ENCODE measurements around the gene POFUT2. TPM values are rescaled to one million over a fixed set of nuclear protein-coding genes. Genes with fewer than 3 reads are reported as not detected.

POFUT2 gene
- polyA plus RNA-seq, 1 donor: 36.2 TPM

- no peaks in the 10 kb centered on the region for H3K27me3 ChIP-seq (ENCODE audit: control insufficient read depth, insufficient read depth, low read length)
- WGBS (ENCODE audit: insufficient coverage, low lambda C conversion rate): no CpG with 5 or more reads among the region's 41 CpGs
- no peak for DNase-seq
- H3K4me1 ChIP-seq (ENCODE audit: control insufficient read depth, insufficient read depth, low read length): peaks cover 3% of the 10 kb centered on the region
- H3K9me3 ChIP-seq (ENCODE audit: control insufficient read depth, low read depth, low read length): peaks cover 17% of the 10 kb centered on the region
- H3K27ac ChIP-seq (ENCODE audit: low read length): no peak overlapping the region
- H3K36me3 ChIP-seq (ENCODE audit: control insufficient read depth, insufficient read depth, low read length): peaks cover 63% of the 10 kb centered on the region
- no peak overlapping the region for H3K4me3 ChIP-seq (ENCODE audit: low read length)
Measured at GRCh38 chr21:45266518-45267389, 20.9 kb downstream of the POFUT2 start.

GRCh38 chr21:45265721-45266517 lies 21.8 kb downstream of the POFUT2 start:
- Histone ChIP-seq H3K9me3 (ENCODE audit: control insufficient read depth, low read depth, low read length) (peaks cover 10% of the 10 kb centered on the region), H3K27ac (ENCODE audit: low read length) (no peak overlapping the region), H3K36me3 (ENCODE audit: control insufficient read depth, insufficient read depth, low read length) (peaks cover 58% of the 10 kb centered on the region), H3K4me3 (ENCODE audit: low read length) (no peak overlapping the region), H3K27me3 (ENCODE audit: control insufficient read depth, insufficient read depth, low read length) (no peaks in the 10 kb centered on the region), H3K4me1 (ENCODE audit: control insufficient read depth, insufficient read depth, low read length) (peaks cover 3% of the 10 kb centered on the region)
- WGBS (ENCODE audit: insufficient coverage, low lambda C conversion rate): no CpG with 5 or more reads among the region's 36 CpGs
- no peak for DNase-seq

- Histone ChIP-seq H3K4me3 (ENCODE audit: low read length) (no peak overlapping the region), H3K36me3 (ENCODE audit: control insufficient read depth, insufficient read depth, low read length) (peaks cover 49% of the 10 kb centered on the region), H3K4me1 (ENCODE audit: control insufficient read depth, insufficient read depth, low read length) (peaks cover 3% of the 10 kb centered on the region), H3K27ac (ENCODE audit: low read length) (no peak overlapping the region), H3K9me3 (ENCODE audit: control insufficient read depth, low read depth, low read length) (peaks cover 5% of the 10 kb centered on the region), H3K27me3 (ENCODE audit: control insufficient read depth, insufficient read depth, low read length) (no peaks in the 10 kb centered on the region)
- no peak for DNase-seq
- no CpG with 5 or more reads among the region's 34 CpGs for WGBS (ENCODE audit: insufficient coverage, low lambda C conversion rate)
Measured at GRCh38 chr21:45264912-45265515, 22.7 kb downstream of the POFUT2 start.

- WGBS (ENCODE audit: insufficient coverage, low lambda C conversion rate): no CpG with 5 or more reads among the region's 23 CpGs
- Histone ChIP-seq H3K4me1 (ENCODE audit: control insufficient read depth, insufficient read depth, low read length) (peaks cover 3% of the 10 kb centered on the region), H3K27me3 (ENCODE audit: control insufficient read depth, insufficient read depth, low read length) (no peaks in the 10 kb centered on the region), H3K27ac (ENCODE audit: low read length) (no peak overlapping the region), H3K36me3 (ENCODE audit: control insufficient read depth, insufficient read depth, low read length) (peaks cover 45% of the 10 kb centered on the region), H3K4me3 (ENCODE audit: low read length) (no peak overlapping the region), H3K9me3 (ENCODE audit: control insufficient read depth, low read depth, low read length) (peaks cover 3% of the 10 kb centered on the region)
- no peak for DNase-seq
Measured at GRCh38 chr21:45264146-45264911, 23.4 kb downstream of the POFUT2 start.

- Histone ChIP-seq H3K4me1 (ENCODE audit: control insufficient read depth, insufficient read depth, low read length) (peaks cover 3% of the 10 kb centered on the region), H3K9me3 (ENCODE audit: control insufficient read depth, low read depth, low read length) (peaks cover 3% of the 10 kb centered on the region), H3K27ac (ENCODE audit: low read length) (no peak overlapping the region), H3K27me3 (ENCODE audit: control insufficient read depth, insufficient read depth, low read length) (peaks cover 8% of the 10 kb centered on the region), H3K4me3 (ENCODE audit: low read length) (no peak overlapping the region), H3K36me3 (ENCODE audit: control insufficient read depth, insufficient read depth, low read length) (peaks cover 45% of the 10 kb centered on the region)
- WGBS (ENCODE audit: insufficient coverage, low lambda C conversion rate): no CpG with 5 or more reads among the region's 6 CpGs
- DNase-seq: no peak
Measured at GRCh38 chr21:45263534-45263933, 24.2 kb downstream of the POFUT2 start.

- Histone ChIP-seq H3K9me3 (ENCODE audit: control insufficient read depth, low read depth, low read length) (peaks cover 4% of the 10 kb centered on the region), H3K4me3 (ENCODE audit: low read length) (no peak overlapping the region), H3K27me3 (ENCODE audit: control insufficient read depth, insufficient read depth, low read length) (peaks cover 17% of the 10 kb centered on the region), H3K4me1 (ENCODE audit: control insufficient read depth, insufficient read depth, low read length) (peaks cover 3% of the 10 kb centered on the region), H3K27ac (ENCODE audit: low read length) (no peak overlapping the region), H3K36me3 (ENCODE audit: control insufficient read depth, insufficient read depth, low read length) (peaks cover 43% of the 10 kb centered on the region)
- WGBS (ENCODE audit: insufficient coverage, low lambda C conversion rate): no CpG with 5 or more reads among the region's 11 CpGs
- no peak for DNase-seq
Measured at GRCh38 chr21:45262616-45263015, 25.1 kb downstream of the POFUT2 start.

GRCh38 chr21:45262041-45262581 lies 25.6 kb downstream of the POFUT2 start:
- no peak overlapping the region for H3K4me3 ChIP-seq (ENCODE audit: low read length)
- H3K36me3 ChIP-seq (ENCODE audit: control insufficient read depth, insufficient read depth, low read length): peaks cover 38% of the 10 kb centered on the region
- H3K27ac ChIP-seq (ENCODE audit: low read length): no peak overlapping the region
- H3K9me3 ChIP-seq (ENCODE audit: control insufficient read depth, low read depth, low read length): peaks cover 5% of the 10 kb centered on the region
- H3K27me3 ChIP-seq (ENCODE audit: control insufficient read depth, insufficient read depth, low read length): peaks cover 22% of the 10 kb centered on the region
- peaks cover 7% of the 10 kb centered on the region for H3K4me1 ChIP-seq (ENCODE audit: control insufficient read depth, insufficient read depth, low read length)
- DNase-seq: peak in 1 of 2 donors; percentile 57
- WGBS (ENCODE audit: insufficient coverage, low lambda C conversion rate): no CpG with 5 or more reads among the region's 7 CpGs

- no peak for DNase-seq
Measured at GRCh38 chr21:45261093-45261492, 26.6 kb downstream of the POFUT2 start.

GRCh38 chr21:45260191-45260825 lies 27.4 kb downstream of the POFUT2 start:
- no peak for DNase-seq
- peaks cover 23% of the 10 kb centered on the region for H3K27me3 ChIP-seq (ENCODE audit: control insufficient read depth, insufficient read depth, low read length)
- WGBS (ENCODE audit: insufficient coverage, low lambda C conversion rate): no CpG with 5 or more reads among the region's 5 CpGs

More at GRCh38 chr21:45261093-45261492, 26.6 kb downstream of the POFUT2 start:
- Histone ChIP-seq H3K4me1 (ENCODE audit: control insufficient read depth, insufficient read depth, low read length) (peaks cover 9% of the 10 kb centered on the region), H3K27ac (ENCODE audit: low read length) (no peak overlapping the region), H3K36me3 (ENCODE audit: control insufficient read depth, insufficient read depth, low read length) (peaks cover 27% of the 10 kb centered on the region), H3K9me3 (ENCODE audit: control insufficient read depth, low read depth, low read length) (peaks cover 5% of the 10 kb centered on the region), H3K27me3 (ENCODE audit: control insufficient read depth, insufficient read depth, low read length) (peaks cover 23% of the 10 kb centered on the region), H3K4me3 (ENCODE audit: low read length) (no peak overlapping the region)
- WGBS (ENCODE audit: insufficient coverage, low lambda C conversion rate): no CpG with 5 or more reads among the region's 10 CpGs

More at GRCh38 chr21:45260191-45260825, 27.4 kb downstream of the POFUT2 start:
- H3K4me3 ChIP-seq (ENCODE audit: low read length): no peak overlapping the region
- peaks cover 20% of the 10 kb centered on the region for H3K36me3 ChIP-seq (ENCODE audit: control insufficient read depth, insufficient read depth, low read length)
- H3K4me1 ChIP-seq (ENCODE audit: control insufficient read depth, insufficient read depth, low read length): peaks cover 9% of the 10 kb centered on the region
- H3K9me3 ChIP-seq (ENCODE audit: control insufficient read depth, low read depth, low read length): peaks cover 5% of the 10 kb centered on the region
- H3K27ac ChIP-seq (ENCODE audit: low read length): no peak overlapping the region
